CD4-positive, alpha-beta memory T cell (primary cell): ENCODE results near the gene KCNK2. TPM values are rescaled to one million over a fixed set of nuclear protein-coding genes. Genes with fewer than 3 reads are reported as not detected.

Experiments
- CTCF ChIA-PET: fragments of 350-600 bp; sonication (Branson Sonifier 250); formaldehyde crosslinking; loops from one replicate; lab custom pipeline; 2021; ENCODE audit warnings: inconsistent platforms; ENCODE audit not compliant: partially characterized antibody; lab: Charles Lee
- POLR2A ChIA-PET: fragments of 350-600 bp; sonication (Branson Sonifier 250); formaldehyde crosslinking; loops from one replicate; lab custom pipeline; 2021; ENCODE audit not compliant: partially characterized antibody; lab: Charles Lee
- DNase-seq, 5 donors: peaks; one replicate each; pipeline versions ENCODE4 v3.0.0 to v3.0.0-alpha.2; 2020 to 2022; ENCODE audit warnings: mixed read lengths in 1 of 5
- H3K27ac ChIP-seq: one replicate; pipeline ENCODE4 v1.7.0; 2013; ENCODE audit warnings: low read depth, low read length
- H3K27me3 ChIP-seq: 2 replicates; pipeline ENCODE4 v1.7.0; 2013; ENCODE audit warnings: mild to moderate bottlenecking, low read length, moderate library complexity; ENCODE audit not compliant: insufficient read depth
- H3K36me3 ChIP-seq: 2 replicates; pipeline ENCODE4 v1.7.0; 2013; ENCODE audit warnings: mild to moderate bottlenecking, low read length, moderate library complexity; ENCODE audit not compliant: insufficient read depth
- H3K4me1 ChIP-seq: 2 replicates; pipeline ENCODE4 v1.7.0; 2013; ENCODE audit warnings: mild to moderate bottlenecking, low read length, moderate library complexity; ENCODE audit not compliant: insufficient read depth
- H3K4me3 ChIP-seq, 2 donors: one replicate each; pipeline ENCODE4 v1.7.0; 2013; ENCODE audit warnings: low read length in 2 of 2, mild to moderate bottlenecking in 1 of 2
- H3K9me3 ChIP-seq, 2 donors: one replicate each; pipeline ENCODE4 v1.7.0; 2013; ENCODE audit warnings: low read length in 2 of 2, control low read depth in 1 of 2; ENCODE audit not compliant: control insufficient read depth in 1 of 2
- H3K27ac Mint-ChIP-seq, 7 donors: one replicate each; pipeline ENCODE4 v1.8.0; 2020 to 2021; ENCODE audit warnings: mixed read lengths in 7 of 7, mild to moderate bottlenecking in 6 of 7, inconsistent platforms in 3 of 7, moderate library complexity in 3 of 7
- H3K27me3 Mint-ChIP-seq, 2 donors: one replicate each; pipeline ENCODE4 v1.8.0; 2020 to 2021; ENCODE audit warnings: mixed read lengths in 2 of 2
- H3K36me3 Mint-ChIP-seq, 2 donors: one replicate each; pipeline ENCODE4 v1.8.0; 2020 to 2021; ENCODE audit warnings: mixed read lengths in 2 of 2, inconsistent platforms in 1 of 2, mild to moderate bottlenecking in 1 of 2
- H3K4me1 Mint-ChIP-seq, 4 donors: one replicate each; pipeline ENCODE4 v1.8.0; 2020 to 2021; ENCODE audit warnings: mixed read lengths in 4 of 4, mild to moderate bottlenecking in 1 of 4
- H3K4me3 Mint-ChIP-seq, 8 donors: one replicate each; pipeline ENCODE4 v1.8.0; 2020 to 2021; ENCODE audit warnings: mixed read lengths in 8 of 8, mild to moderate bottlenecking in 7 of 8, moderate library complexity in 6 of 8, inconsistent platforms in 3 of 8
- H3K9me3 Mint-ChIP-seq, 8 donors: one replicate each; pipeline ENCODE4 v1.8.0; 2020 to 2021; ENCODE audit warnings: mixed read lengths in 8 of 8, mild to moderate bottlenecking in 5 of 8, inconsistent platforms in 3 of 8, moderate library complexity in 1 of 8
- intact Hi-C: fragments of 100-400 bp; cut with micrococcal nuclease; formaldehyde crosslinking; loops from one replicate; pipeline ENCODE4 v1.15.1; 2023
- polyA plus RNA-seq, 2 donors: library from polyadenylated mRNA; unstranded; fragments of 300-500 nt; fragmentation: Illumina TruSeq; gene quantifications; one replicate each; pipeline ENCODE4 v1.2.3, GENCODE V29; 2021
- total RNA-seq, 2 experiments: library from RNA; stranded (reverse); gene quantifications; one replicate each; pipeline ENCODE4 v1.2.3, GENCODE V29; 2021

KCNK2 gene, protein sequence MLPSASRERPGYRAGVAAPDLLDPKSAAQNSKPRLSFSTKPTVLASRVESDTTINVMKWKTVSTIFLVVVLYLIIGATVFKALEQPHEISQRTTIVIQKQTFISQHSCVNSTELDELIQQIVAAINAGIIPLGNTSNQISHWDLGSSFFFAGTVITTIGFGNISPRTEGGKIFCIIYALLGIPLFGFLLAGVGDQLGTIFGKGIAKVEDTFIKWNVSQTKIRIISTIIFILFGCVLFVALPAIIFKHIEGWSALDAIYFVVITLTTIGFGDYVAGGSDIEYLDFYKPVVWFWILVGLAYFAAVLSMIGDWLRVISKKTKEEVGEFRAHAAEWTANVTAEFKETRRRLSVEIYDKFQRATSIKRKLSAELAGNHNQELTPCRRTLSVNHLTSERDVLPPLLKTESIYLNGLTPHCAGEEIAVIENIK
- total RNA-seq (not detected), polyA plus RNA-seq (not detected)

DNA sequence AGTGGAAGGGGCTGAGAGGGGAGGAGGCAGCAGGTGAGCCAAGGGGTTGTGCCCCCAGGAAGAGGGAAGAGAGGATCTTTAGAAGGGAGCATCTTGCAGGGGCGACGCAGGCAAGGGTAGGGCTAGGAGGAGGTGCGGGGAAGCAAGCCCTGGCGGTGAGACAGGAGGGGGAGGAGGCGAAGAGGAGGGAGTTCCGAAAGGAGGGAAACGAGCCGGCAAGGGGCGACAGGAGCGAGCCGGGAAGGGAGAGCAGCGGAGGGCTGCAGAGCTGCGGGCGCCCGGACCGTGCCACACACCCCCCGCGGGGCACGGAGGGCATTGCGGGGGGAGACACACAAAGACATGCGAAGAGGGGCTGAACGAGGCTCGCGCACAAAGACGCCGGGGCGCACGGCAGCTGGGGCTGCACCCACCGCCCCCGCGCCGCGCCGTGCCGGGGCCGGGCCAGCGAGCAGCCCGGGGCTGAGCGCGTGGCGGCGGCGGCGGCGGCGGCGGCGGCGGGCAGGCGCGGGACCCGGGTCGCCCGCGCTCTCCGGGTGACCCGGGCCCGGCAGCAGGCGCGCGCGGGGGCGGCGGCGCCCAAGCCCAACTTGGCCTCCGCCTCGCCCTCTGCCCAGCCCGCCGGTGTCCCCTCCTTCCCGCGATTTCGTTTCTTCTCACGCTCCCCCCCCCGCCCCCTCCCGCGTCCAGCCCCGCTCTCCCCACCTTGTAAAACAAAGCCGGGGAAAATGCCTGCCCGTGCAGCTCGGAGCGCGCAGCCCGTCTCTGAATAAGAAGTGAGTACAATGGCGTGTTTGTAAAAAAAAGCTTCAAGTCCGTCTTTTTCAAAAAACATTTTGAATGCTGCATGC, at the start of gene KCNK2:
Gene KCNK2, plus strand, starts transcription at position 206 of the 851 bp plus-strand sequence. CDS start 649 bp downstream, outside the sequence.
- Mint-ChIP-seq H3K4me3 (peak within 1 kb of the TSS in 3 of 8 donors; percentile 46 to 65 (median 50)), H3K27me3 (peaks cover 24 to 31% of the 10 kb centered on the region in 2 donors)

DNA sequence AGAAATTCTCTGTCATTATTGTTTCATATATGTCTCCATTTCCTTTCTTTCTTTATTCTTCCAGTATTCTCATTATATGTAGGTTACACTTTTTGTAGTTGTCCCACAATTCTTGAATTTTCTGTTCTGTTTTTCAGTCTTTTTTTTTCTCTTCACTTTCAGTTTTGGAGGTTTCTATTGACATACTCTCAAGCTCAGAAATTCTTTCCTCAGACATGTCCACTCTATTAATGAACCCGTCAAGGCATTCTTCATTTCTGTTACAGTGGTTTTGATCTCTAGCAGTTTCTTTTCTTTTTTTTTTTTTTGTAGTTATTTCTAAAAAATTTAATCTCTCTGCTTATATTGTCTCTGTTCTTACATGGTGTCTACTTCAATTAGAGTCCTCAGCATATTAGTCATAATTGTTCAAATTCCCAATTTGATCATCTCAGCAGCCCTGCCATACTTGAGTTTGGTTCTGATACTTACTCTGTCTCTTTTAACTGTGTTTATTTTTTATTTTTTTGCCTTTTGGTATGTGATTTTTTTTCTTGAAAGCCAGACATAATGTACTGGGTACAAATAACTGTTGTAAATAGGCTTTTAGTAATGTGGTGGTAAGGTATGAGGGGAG, 49.5 kb upstream of the KCNK2 start:
- H3K4me1 ChIP-seq = no peaks in the 10 kb centered on the region
- H3K4me1 Mint-ChIP-seq = no peaks in the 10 kb centered on the region
- no peak overlapping the region for H3K4me3 Mint-ChIP-seq
- ChIA-PET CTCF (no interaction called here), POLR2A (no interaction called here)
- no peaks in the 10 kb centered on the region for H3K36me3 ChIP-seq
- intact Hi-C loops = no loop called here
- H3K9me3 Mint-ChIP-seq = peaks cover 0 to 4% (median 0%) of the 10 kb centered on the region in 8 donors
- peaks cover 1 to 4% of the 10 kb centered on the region in 2 donors for H3K27me3 Mint-ChIP-seq
- no peaks in the 10 kb centered on the region for H3K27me3 ChIP-seq
- no peak for DNase-seq
- H3K27ac ChIP-seq = no peak overlapping the region
- H3K27ac Mint-ChIP-seq = no peak overlapping the region
- no peak overlapping the region for H3K4me3 ChIP-seq
- H3K9me3 ChIP-seq = no peaks in the 10 kb centered on the region
- H3K36me3 Mint-ChIP-seq = no peaks in the 10 kb centered on the region

More for the DNA sequence above, at the start of gene KCNK2:
- H3K4me1 ChIP-seq = no peaks in the 10 kb centered on the region
- no peak within 1 kb of the TSS for H3K27ac ChIP-seq
- H3K36me3 Mint-ChIP-seq = no peaks in the 10 kb centered on the region
- DNase-seq = no peak
- intact Hi-C loops = no loop called here
- peaks cover 0 to 10% (median 2%) of the 10 kb centered on the region in 4 donors for H3K4me1 Mint-ChIP-seq
- no peaks in the 10 kb centered on the region for H3K9me3 ChIP-seq
- H3K27me3 ChIP-seq = no peaks in the 10 kb centered on the region
- CTCF ChIA-PET = no interaction called here
- no peak within 1 kb of the TSS for H3K27ac Mint-ChIP-seq
- H3K4me3 ChIP-seq = no peak within 1 kb of the TSS
- no peaks in the 10 kb centered on the region for H3K36me3 ChIP-seq
- peaks cover 0 to 7% (median 0%) of the 10 kb centered on the region in 8 donors for H3K9me3 Mint-ChIP-seq
- POLR2A ChIA-PET = no interaction called here

DNA sequence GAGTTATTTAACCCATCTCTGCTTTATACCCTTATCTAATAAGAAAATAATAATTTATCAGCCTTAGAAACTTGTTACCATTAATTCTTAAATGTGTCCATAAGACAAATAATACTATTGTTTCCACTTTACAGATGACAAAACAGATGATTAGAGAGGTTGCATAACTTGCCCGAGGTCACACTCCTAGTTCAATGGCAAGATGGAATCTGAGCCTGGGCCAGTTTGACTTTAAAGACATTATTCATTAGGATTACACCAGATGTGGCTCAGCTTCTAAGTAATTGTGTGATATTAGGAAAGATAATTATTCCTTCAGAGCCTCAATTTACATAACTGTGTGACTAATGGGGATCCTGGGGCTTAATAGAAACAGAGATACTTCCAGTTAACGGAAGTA, 42.3 kb upstream of the KCNK2 start:
- Mint-ChIP-seq H3K36me3 (no peaks in the 10 kb centered on the region), H3K4me3 (no peak overlapping the region), H3K27ac (no peak overlapping the region), H3K9me3 (peaks cover 0 to 10% (median under 1%) of the 10 kb centered on the region in 8 donors), H3K27me3 (peaks cover 0 to 4% of the 10 kb centered on the region in 2 donors), H3K4me1 (no peaks in the 10 kb centered on the region)
- Histone ChIP-seq H3K36me3 (no peaks in the 10 kb centered on the region), H3K27me3 (no peaks in the 10 kb centered on the region), H3K4me3 (no peak overlapping the region), H3K27ac (no peak overlapping the region), H3K4me1 (no peaks in the 10 kb centered on the region), H3K9me3 (no peaks in the 10 kb centered on the region)
- intact Hi-C loops = no loop called here
- ChIA-PET POLR2A (no interaction called here), CTCF (no interaction called here)
- DNase-seq = no peak

DNA sequence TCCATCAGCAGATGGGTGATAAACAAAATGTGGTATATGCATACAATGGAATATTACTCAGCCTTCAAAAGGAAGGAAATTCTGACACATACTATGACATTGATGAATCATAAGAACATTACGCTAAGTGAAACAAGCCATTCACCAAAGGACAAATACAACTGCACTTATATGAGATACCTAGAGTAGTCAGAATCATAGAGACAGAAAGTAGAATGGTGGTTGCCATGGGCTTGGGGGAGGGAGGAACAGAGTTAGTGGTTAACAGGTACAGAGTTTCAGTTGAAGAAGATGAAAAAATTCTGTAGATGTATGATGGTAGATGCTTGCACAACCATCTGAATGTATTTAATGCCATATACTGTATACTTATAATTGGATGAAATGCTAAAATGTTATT, 39.1 kb upstream of the KCNK2 start:
- intact Hi-C loops = no loop called here

DNA sequence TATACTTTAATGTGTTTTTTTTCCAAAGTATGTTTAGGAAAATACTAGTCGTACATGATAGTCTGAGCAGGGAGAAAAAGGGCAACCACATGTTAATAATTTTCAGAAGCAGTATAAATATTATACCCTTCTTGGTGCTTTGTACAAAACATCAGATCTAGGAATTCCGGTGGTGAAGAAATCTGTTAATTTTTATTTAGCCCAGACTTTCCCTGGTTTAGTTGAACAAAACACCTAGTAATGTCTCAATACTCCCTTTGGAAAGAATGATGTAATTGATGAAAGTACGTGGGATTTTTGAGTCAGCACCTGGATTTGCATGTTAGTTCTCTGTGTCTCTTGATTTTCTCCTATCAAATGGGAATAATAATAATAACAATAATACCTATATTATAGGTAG, 38.4 kb upstream of the KCNK2 start:
- no peaks in the 10 kb centered on the region for H3K4me1 Mint-ChIP-seq
- H3K36me3 Mint-ChIP-seq = no peaks in the 10 kb centered on the region
- H3K27ac Mint-ChIP-seq = no peak overlapping the region
- peaks cover 0 to 6% (median under 1%) of the 10 kb centered on the region in 8 donors for H3K9me3 Mint-ChIP-seq
- DNase-seq = no peak
- no peaks in the 10 kb centered on the region for H3K4me1 ChIP-seq
- POLR2A ChIA-PET = no interaction called here
- CTCF ChIA-PET = no interaction called here
- H3K27me3 Mint-ChIP-seq = peaks cover 0 to 2% of the 10 kb centered on the region in 2 donors
- no peaks in the 10 kb centered on the region for H3K9me3 ChIP-seq
- H3K4me3 ChIP-seq = no peak overlapping the region
- no peaks in the 10 kb centered on the region for H3K36me3 ChIP-seq
- H3K27ac ChIP-seq = no peak overlapping the region
- H3K4me3 Mint-ChIP-seq = no peak overlapping the region
- intact Hi-C loops = no loop called here
- no peaks in the 10 kb centered on the region for H3K27me3 ChIP-seq

More for the DNA sequence above, 39.1 kb upstream of the KCNK2 start:
- Mint-ChIP-seq H3K36me3 (no peaks in the 10 kb centered on the region), H3K9me3 (peaks cover 0 to 6% (median under 1%) of the 10 kb centered on the region in 8 donors), H3K27ac (no peak overlapping the region), H3K4me3 (no peak overlapping the region), H3K27me3 (peaks cover 0 to 2% of the 10 kb centered on the region in 2 donors), H3K4me1 (no peaks in the 10 kb centered on the region)
- no peak for DNase-seq
- ChIA-PET POLR2A (no interaction called here), CTCF (no interaction called here)
- no peaks in the 10 kb centered on the region for H3K27me3 ChIP-seq
- no peak overlapping the region for H3K4me3 ChIP-seq
- no peaks in the 10 kb centered on the region for H3K36me3 ChIP-seq
- no peaks in the 10 kb centered on the region for H3K9me3 ChIP-seq
- no peaks in the 10 kb centered on the region for H3K4me1 ChIP-seq
- no peak overlapping the region for H3K27ac ChIP-seq

DNA sequence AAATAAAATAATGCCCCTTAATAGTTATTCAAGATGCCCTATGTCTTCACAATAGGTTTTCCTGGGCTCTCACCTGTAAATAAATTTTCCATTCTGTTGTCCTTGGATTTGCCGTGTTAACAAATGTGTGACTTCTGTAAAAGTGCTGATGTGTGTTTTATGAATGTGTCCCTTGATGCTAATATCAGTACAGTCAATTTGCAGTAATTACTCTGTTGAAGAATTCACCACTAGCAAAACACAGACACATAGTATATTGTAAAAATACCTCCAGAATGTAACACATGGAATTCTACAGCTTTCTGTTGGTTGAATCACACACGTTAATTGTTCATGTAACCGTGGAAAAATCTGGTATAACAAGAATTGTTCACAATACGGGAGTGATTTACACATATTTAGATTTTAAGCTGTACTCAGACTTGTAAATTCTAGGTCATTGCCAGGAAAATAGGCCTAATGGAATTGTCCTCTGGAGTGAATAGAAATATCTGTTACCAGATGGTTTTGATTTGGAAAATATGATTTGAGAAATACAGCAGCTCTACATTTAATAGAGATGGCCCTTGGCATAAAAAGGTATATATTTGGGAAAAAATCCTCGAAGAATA, 36.7 kb upstream of the KCNK2 start:
- no peaks in the 10 kb centered on the region for H3K4me1 ChIP-seq
- Mint-ChIP-seq H3K27ac (no peak overlapping the region), H3K4me1 (no peaks in the 10 kb centered on the region), H3K27me3 (no peaks in the 10 kb centered on the region), H3K36me3 (no peaks in the 10 kb centered on the region), H3K9me3 (peaks cover 0 to 6% (median under 1%) of the 10 kb centered on the region in 8 donors), H3K4me3 (no peak overlapping the region)
- CTCF ChIA-PET = no interaction called here
- intact Hi-C loops = no loop called here
- no peak overlapping the region for H3K27ac ChIP-seq
- no peaks in the 10 kb centered on the region for H3K9me3 ChIP-seq
- H3K27me3 ChIP-seq = no peaks in the 10 kb centered on the region
- no peak for DNase-seq
- H3K36me3 ChIP-seq = no peaks in the 10 kb centered on the region
- POLR2A ChIA-PET = no interaction called here
- no peak overlapping the region for H3K4me3 ChIP-seq
